BJ (cell line): ENCODE results near the gene RASA2. TPM values are rescaled to one million over a fixed set of nuclear protein-coding genes. Genes with fewer than 3 reads are reported as not detected.

ENCODE experiments used
- CTCF ChIA-PET: fragments of 350-600 bp; formaldehyde crosslinking; extraction: SDS; loops from one replicate; lab custom pipeline; 2021; ENCODE audit warnings: antibody characterized with exemption, inconsistent platforms; lab: Yijun Ruan, JAX
- POLR2A ChIA-PET: fragments of 300-600 bp; sonication (Branson Sonifier 250); formaldehyde crosslinking; extraction: SDS; loops from one replicate; lab custom pipeline; 2021; ENCODE audit warnings: antibody characterized with exemption; lab: Charles Lee
- DNase-seq: peaks from one replicate; pipeline ENCODE4 v3.0.0-alpha.2; 2011; ENCODE audit warnings: low read depth
- H3K27me3 ChIP-seq: 2 replicates; pipeline ENCODE4 v1.6.0; 2011; ENCODE audit warnings: low read length; ENCODE audit not compliant: control insufficient read depth, insufficient read depth
- H3K36me3 ChIP-seq: 2 replicates; pipeline ENCODE4 v1.5.1; 2011; ENCODE audit warnings: low read length; ENCODE audit not compliant: control insufficient read depth, insufficient read depth
- H3K4me3 ChIP-seq: 2 replicates; pipeline ENCODE4 v1.5.1; 2011; ENCODE audit warnings: low read depth, mild to moderate bottlenecking, control low read depth, low read length
- polyA plus RNA-seq: library from polyadenylated mRNA; depleted of rRNA; stranded (reverse); fragments of >200 nt; gene quantifications from 2 replicates; pipeline ENCODE4 v1.2.3, GENCODE V29; 2011
- TF ChIP-seq, protein P1 (sequence below): IDR thresholded peaks from 2 replicates; pipeline ENCODE4 v1.5.1; 2011; ENCODE audit warnings: low read depth, mild to moderate bottlenecking, control low read depth, inconsistent platforms, low read length, moderate library complexity; ENCODE audit not compliant: insufficient read depth

The RASA2 gene
- polyA plus RNA-seq, 1 experiment = 5.6 TPM

DNA sequence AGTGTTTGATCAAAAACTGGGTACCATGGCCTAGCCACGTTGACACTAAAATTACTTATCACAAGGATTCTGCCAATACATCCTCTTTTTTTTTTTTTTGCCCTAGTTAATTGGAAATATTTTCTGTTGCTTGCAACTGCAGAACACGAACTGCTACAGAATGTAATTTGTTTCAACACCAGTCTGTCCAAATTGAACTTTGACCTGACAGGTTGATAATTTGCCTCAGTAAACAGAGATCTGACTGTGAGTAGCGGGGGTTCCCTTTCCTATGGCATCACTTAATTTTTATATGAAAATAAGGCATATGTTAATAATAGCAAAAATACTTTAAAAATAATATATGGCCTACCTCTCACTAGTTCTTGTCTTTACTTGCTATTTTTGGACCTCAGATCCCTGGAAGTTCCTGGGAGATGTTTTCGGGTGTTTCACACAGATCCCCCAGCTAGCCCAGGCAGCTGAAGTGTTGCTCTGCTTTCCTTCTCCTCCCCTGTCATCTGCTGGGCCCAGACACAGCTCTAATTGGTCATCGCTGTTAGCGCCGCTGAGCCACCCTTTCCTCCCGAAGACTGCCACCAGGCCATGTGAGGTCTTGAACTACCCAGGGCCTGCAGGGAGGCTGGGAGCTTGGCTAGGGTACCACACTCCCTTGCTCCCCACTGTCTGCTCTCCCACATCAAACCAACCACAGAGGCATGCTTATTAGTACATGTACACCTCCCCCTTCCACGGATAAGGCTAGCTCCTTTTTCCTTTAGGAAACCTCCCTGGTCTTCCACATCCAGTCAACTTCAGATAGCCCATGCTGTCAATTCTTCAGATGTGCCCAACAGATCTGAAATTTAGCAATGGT lies 161.5 kb downstream of the RASA2 start:
- ChIA-PET CTCF (interaction anchor here (0.6 kb wide), 1 partner anchor 631 kb away, joined by 3 read pairs; no protein-coding TSS in a partner anchor), POLR2A (interaction anchor here (0.5 kb wide), 1 partner anchor 383 kb away, joined by 3 read pairs; no protein-coding TSS in a partner anchor)
- H3K27me3 ChIP-seq = no peaks in the 10 kb centered on the region
- no peaks in the 10 kb centered on the region for H3K36me3 ChIP-seq
- H3K4me3 ChIP-seq = no peak overlapping the region
- no peak for DNase-seq
- TF ChIP-seq, protein P1, sequence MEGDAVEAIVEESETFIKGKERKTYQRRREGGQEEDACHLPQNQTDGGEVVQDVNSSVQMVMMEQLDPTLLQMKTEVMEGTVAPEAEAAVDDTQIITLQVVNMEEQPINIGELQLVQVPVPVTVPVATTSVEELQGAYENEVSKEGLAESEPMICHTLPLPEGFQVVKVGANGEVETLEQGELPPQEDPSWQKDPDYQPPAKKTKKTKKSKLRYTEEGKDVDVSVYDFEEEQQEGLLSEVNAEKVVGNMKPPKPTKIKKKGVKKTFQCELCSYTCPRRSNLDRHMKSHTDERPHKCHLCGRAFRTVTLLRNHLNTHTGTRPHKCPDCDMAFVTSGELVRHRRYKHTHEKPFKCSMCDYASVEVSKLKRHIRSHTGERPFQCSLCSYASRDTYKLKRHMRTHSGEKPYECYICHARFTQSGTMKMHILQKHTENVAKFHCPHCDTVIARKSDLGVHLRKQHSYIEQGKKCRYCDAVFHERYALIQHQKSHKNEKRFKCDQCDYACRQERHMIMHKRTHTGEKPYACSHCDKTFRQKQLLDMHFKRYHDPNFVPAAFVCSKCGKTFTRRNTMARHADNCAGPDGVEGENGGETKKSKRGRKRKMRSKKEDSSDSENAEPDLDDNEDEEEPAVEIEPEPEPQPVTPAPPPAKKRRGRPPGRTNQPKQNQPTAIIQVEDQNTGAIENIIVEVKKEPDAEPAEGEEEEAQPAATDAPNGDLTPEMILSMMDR = no peak

GRCh38 chr3:141649871-141650270 lies 163.0 kb downstream of the RASA2 start:
- TF ChIP-seq, protein P1 = no peak
- H3K27me3 ChIP-seq = no peaks in the 10 kb centered on the region
- H3K36me3 ChIP-seq = no peaks in the 10 kb centered on the region
- ChIA-PET POLR2A (no interaction called here), CTCF (interaction anchor here (1.0 to 1.5 kb wide), 3 partner anchors 10 to 190 kb away, joined by 3 to 4 read pairs (median 3); no protein-coding TSS in a partner anchor)
- no peak overlapping the region for H3K4me3 ChIP-seq
- DNase-seq = no peak

- ChIA-PET POLR2A (no interaction called here), CTCF (interaction anchor here (1.0 to 1.5 kb wide), 2 partner anchors 9 to 37 kb away, joined by 3 read pairs; no protein-coding TSS in a partner anchor)
- no peaks in the 10 kb centered on the region for H3K36me3 ChIP-seq
- no peak for DNase-seq
- no peak overlapping the region for H3K4me3 ChIP-seq
- no peaks in the 10 kb centered on the region for H3K27me3 ChIP-seq
- TF ChIP-seq, protein P1 = no peak
These were observed 164.0 kb downstream of the RASA2 start for GRCh38 chr3:141650783-141651182.

GRCh38 chr3:141651409-141651808 lies 164.6 kb downstream of the RASA2 start:
- Histone ChIP-seq H3K36me3 (no peaks in the 10 kb centered on the region), H3K4me3 (no peak overlapping the region), H3K27me3 (no peaks in the 10 kb centered on the region)
- CTCF ChIA-PET = no interaction called here
- TF ChIP-seq, protein P1 = no peak
- DNase-seq = no peak
- POLR2A ChIA-PET = no interaction called here

DNA sequence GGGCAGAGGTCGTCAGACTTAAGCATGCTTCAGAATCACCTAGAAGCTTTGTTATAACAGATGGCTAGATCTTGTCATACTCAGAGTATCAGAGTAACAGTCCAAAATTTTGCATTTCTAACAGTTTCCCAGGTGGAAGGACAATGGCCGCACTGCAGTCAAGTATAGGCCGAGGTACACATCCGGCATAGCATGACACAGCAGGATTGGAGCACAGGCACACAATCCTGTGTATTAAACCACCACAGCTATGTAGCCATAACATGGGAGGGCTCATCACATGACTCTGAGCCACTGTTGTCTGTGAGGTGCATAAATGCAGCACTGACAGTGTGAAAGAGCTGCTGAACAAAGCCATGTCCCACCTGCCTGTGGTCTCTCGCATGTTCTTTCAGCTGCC lies 165.5 kb downstream of the RASA2 start:
- CTCF ChIA-PET = interaction anchor here (0.6 kb wide), 1 partner anchor 900 kb away, joined by 3 read pairs; no protein-coding TSS in a partner anchor
- TF ChIP-seq, protein P1 = no peak
- H3K27me3 ChIP-seq = no peaks in the 10 kb centered on the region
- no peak overlapping the region for H3K4me3 ChIP-seq
- POLR2A ChIA-PET = no interaction called here
- DNase-seq = no peak
- H3K36me3 ChIP-seq = no peaks in the 10 kb centered on the region
